ENCODE data around the gene ARMC9.
"Not testable (repeated sequence)": the region's sequence is repeated elsewhere in the genome, so short reads cannot be mapped to it uniquely, and the experiment has no call there.

ARMC9 gene

GRCh38 chr2:231183851-231184250 is 14.6 kb upstream of the ARMC9 start:
- DNase-seq (ENCODE audit: low spot score): no peak

DNA sequence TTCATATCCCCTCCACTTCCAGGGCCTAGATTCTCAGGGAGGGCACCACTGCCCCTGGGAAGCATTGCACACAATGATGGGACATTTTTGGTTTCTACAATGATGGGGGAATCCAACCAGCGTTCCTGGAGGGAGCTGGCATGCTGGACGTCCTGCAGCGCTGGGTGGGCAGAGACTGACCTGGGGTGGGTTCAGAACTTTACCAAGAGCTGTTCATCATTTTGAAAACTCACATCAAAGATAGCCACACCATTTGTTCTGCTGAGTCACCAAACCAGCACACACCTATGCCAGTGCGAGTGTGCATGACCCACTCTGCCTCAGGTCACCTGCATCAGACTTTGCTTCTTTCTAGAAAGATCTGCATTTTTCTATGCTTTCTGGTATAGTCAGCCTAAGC is 14.1 kb upstream of the ARMC9 start:
- DNase-seq (ENCODE audit: low spot score): no peak

DNA sequence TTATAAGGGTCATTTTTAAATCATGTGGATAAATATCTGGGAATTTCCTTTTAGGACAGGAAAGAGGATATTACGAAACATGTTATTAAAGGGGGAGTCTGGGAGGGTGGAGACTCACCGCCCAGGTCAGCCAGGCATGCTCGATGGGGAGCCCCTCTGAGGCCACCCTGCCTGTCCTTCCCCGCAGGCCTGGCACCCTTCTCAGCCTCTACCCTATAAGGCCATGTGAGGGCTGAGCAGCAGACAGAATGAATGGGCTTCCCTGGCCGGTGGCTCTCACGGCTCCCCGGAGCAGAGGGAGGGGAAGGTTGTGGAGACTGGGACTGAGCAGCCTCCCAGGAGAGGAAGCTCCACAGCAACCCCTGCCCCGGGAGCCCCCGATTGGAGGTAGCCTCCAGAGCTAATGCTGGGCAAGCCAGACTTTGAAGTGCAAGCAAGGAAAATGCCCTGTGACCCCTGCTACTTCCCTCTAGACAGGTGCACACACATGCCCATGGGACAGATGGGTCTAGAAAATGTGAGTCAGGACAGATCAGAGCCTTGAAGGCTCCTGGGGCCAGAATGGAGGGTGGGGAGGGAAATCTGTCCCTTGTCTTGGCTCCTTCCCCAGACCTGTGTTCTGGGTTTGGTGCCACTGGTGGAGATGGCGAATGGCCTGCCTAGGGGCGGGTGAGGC is 13.2 kb upstream of the ARMC9 start:
- no peak for DNase-seq (ENCODE audit: low spot score)

- no peak for DNase-seq (ENCODE audit: low spot score)
These were observed 12.5 kb upstream of the ARMC9 start for GRCh38 chr2:231185886-231186285.

- DNase-seq (ENCODE audit: low spot score): no peak
These were observed 12.1 kb upstream of the ARMC9 start for GRCh38 chr2:231186325-231186724.

GRCh38 chr2:231187736-231188505 is 10.5 kb upstream of the ARMC9 start:
- no peak for DNase-seq (ENCODE audit: low spot score)

- no peak for DNase-seq (ENCODE audit: low spot score)
These were observed 9.8 kb upstream of the ARMC9 start for GRCh38 chr2:231188506-231189170.

DNA sequence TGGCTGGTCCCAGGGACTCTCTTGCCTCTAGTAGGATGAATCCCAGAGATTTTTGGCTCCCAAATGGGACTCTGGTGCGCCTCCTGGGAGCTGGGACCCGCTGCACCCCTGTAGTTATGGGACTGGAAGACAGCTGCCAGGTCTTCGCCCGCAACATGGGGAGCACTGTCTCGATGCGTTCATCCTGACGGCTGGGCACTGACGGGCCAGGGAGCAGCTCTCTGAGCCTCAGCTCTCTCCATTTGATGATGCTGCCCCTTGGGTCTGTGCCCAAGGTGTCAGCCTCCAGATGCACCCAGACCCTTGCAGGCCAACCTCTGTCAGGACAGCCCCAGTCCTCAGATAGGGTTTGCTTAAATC is 9.3 kb upstream of the ARMC9 start:
- DNase-seq (ENCODE audit: low spot score): no peak

GRCh38 chr2:231189571-231190495 is 8.6 kb upstream of the ARMC9 start:
- DNase-seq (ENCODE audit: low spot score): no peak

DNA sequence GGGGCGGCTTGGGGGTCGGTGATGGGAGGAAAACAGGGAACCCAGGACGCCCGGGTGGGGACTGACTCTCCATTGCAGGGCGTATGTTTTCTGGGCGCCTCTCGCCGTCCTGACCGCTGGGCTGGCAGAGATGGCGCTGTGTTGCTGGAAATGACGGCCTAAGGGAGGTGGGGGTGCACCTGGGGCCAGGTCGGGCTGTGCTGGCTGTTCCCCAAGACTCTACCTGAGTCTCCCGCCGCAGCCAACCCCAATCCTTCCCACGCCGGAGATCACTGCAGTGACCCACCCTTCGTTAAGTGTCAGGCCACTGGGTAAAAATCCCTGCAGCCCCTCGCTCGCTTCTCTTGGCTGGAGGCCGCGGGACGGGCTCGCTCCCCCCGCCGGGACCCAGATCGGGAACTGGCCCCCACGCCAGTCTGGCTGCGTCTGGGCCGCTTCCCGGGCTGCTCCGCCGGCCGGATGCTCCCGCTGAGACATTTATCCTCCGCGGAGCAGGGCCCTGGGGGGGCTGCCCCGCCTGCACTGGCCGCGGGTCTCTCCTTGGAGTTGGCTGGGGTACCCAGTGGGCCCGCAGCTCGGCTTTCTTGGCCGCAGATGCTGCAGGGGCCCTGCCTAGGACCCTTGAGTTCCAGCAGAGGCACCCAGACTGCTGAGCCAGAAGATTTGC is 7.8 kb upstream of the ARMC9 start:
- DNase-seq (ENCODE audit: low spot score): no peak

GRCh38 chr2:231191896-231192872 is 6.2 kb upstream of the ARMC9 start:
- no peak for DNase-seq (ENCODE audit: low spot score)

DNA sequence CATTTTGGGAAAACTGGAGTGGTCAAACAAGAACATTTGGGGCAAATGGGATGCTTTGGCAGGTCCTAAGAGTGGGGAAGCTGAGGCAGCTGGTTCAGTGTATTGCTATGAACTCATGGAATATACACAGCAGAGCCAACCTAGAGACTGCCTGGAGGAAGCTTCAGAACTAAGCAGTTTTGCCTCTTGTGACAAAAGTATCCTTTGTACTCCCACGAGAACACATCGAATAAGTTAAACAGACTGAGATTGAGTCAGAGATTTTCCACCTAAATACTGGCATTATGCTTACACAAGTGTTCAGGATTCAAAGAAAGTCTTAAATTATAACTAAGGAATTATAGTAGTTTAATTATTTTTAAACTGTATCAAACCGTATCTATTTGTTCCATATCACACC is 5.2 kb upstream of the ARMC9 start:
- no peak for DNase-seq (ENCODE audit: low spot score)

GRCh38 chr2:231196592-231196991 is 1.8 kb upstream of the ARMC9 start:
- no peak for DNase-seq (ENCODE audit: low spot score)

DNA sequence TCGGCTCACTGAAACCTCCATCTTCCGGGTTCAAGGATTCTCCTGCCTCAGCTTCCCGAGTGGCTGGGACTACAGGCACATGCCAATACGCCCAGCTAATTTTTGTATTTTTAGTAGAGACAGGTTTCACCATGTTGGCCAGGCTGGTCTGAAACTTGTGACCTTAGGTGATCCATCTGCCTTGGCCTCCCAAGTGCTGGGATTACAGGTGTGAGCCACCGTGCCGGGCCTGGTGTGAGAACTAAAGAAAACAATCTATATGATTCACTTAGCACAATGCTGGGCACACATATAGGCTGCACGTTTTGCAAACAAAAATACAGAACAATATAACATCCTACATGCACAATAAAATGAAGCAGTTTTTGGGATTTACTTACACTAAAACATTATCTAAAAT is 1.2 kb upstream of the ARMC9 start:
- not testable (repeated sequence) for DNase-seq (ENCODE audit: low spot score)

DNA sequence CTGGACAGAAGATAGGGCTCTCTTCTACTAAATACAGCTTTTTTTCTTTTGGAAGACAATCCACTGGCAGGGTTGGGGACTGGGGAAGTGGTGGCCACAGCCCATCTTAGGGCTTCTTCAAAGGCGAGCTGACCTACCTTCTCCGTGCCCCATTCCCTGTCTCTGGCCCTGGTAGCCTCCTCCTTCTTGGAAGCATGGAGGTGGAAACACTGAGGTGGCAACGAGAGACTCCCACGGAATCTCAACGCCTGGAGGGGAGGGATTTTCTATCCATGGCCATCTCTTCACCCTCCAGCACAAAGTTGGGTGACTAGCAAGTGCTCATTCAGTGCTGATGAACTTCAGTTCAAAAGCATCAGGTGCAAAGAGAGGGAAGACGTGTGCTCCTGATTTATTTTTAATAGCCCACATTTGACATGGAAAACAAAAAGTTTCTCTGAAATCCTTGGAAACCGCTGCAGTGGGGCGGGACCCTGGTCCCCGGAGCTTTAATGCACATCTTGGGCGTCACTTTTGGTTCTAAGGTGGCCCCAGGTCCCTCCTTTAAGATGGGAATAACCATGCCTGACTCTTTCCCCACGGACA is 633 bp upstream of the ARMC9 start:
- no peak for DNase-seq (ENCODE audit: low spot score)

DNA sequence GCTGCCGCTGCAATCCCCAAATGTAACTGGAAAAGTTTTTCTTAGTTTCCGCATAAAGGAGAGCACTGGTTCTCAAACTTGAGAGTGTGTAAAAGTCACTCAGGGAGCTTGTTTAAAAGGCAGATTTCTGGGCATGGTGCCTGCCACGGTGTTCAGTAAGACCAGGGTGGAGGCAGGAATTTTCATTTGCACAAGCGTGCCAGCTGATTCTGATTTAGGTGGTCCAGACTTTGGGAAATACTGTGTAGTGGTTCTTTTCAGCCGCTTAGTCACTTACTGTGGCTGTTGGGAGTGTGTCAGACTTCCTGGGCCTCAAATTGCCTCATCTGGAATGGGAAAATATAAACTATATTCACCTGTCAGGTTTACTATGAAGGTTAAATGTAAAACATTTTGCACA is 788 bp downstream of the ARMC9 start:
- no peak for DNase-seq (ENCODE audit: low spot score)

GRCh38 chr2:231200805-231201474 is 2.5 kb downstream of the ARMC9 start:
- DNase-seq (ENCODE audit: low spot score): no peak

DNA sequence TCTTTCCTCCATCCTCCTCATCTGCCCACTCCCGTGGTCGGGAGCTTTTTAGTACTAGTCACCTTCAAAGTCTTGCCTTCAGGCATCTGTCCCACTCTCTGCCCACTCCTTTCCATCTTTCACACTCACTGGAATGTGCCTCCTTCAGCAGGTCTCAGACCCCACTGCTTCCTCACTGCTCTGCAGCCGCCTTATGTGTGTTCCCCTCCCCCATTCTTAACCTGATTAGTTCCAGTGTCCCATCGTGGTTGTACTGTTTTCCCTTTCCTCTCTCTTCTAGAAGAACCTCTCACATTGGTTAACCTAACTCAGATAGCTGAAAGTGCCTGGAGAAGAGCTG is 3.0 kb downstream of the ARMC9 start:
- DNase-seq (ENCODE audit: low spot score): no peak

DNA sequence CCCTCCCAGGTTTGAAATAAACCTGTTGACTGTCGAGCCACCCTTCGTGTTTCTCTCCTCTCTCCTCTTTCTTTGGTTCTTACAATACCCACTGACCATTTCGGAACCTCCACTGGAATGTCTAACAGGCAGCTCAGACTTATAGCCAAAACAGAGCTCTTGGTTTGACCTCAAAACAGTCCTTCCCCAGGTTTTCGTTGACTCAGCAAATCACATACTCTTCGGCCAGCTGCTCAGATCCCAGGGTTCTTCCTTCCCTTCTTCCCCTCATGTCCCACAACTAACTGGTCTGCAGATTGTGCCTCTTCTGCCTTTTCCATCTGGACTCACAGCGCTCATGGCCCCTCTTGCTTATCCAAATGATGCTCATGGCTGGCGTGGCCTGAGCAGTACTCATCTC is 4.7 kb downstream of the ARMC9 start:
- no peak for DNase-seq (ENCODE audit: low spot score)

GRCh38 chr2:231204146-231204545 is 5.7 kb downstream of the ARMC9 start:
- DNase-seq (ENCODE audit: low spot score): no peak

All from CD4-positive, alpha-beta T cell treated with Interleukin-15 for 4 hours (primary cell).